H9 (cell line): ENCODE measurements around the gene WFS1. TPM values are rescaled to one million over a fixed set of nuclear protein-coding genes. Genes with fewer than 3 reads are reported as not detected.
A peak's percentile ranks its signal among the peaks of the same experiment; 100 is the strongest.

ENCODE experiments used
- DNase-seq: peaks from one replicate; pipeline ENCODE4 v3.0.0-alpha.2; 2017
- H2AFZ ChIP-seq: one replicate; pipeline ENCODE4 v1.6.1; 2013; ENCODE audit warnings: mild to moderate bottlenecking, low read length, control low read depth, moderate library complexity
- H2AK5ac ChIP-seq: 2 replicates; pipeline ENCODE4 v1.6.1; 2013; ENCODE audit warnings: low read length, control low read depth, mixed read lengths; ENCODE audit not compliant: insufficient read length
- H2BK120ac ChIP-seq: one replicate; pipeline ENCODE4 v1.6.1; 2013; ENCODE audit warnings: low read depth, mild to moderate bottlenecking, low read length, control low read depth, inconsistent platforms; ENCODE audit not compliant: poor library complexity, severe bottlenecking
- H2BK12ac ChIP-seq: 2 replicates; pipeline ENCODE4 v1.6.1; 2013; ENCODE audit warnings: low read length, control low read depth, mixed read lengths, low read depth; ENCODE audit not compliant: insufficient read length
- H2BK15ac ChIP-seq: 2 replicates; pipeline ENCODE4 v1.6.1; 2013; ENCODE audit warnings: low read depth, low read length, control low read depth
- H2BK20ac ChIP-seq: one replicate; pipeline ENCODE4 v1.6.1; 2013; ENCODE audit warnings: low read depth, mild to moderate bottlenecking, low read length, control low read depth, inconsistent platforms; ENCODE audit not compliant: poor library complexity, severe bottlenecking
- H2BK5ac ChIP-seq: 2 replicates; pipeline ENCODE4 v1.6.1; 2013; ENCODE audit warnings: low read length, control low read depth, mixed read lengths; ENCODE audit not compliant: insufficient read length
- H3K14ac ChIP-seq: 2 replicates; pipeline ENCODE4 v1.6.1; 2013; ENCODE audit warnings: low read length, control low read depth; ENCODE audit not compliant: insufficient read depth
- H3K18ac ChIP-seq: 2 replicates; pipeline ENCODE4 v1.6.1; 2013; ENCODE audit warnings: low read depth, mild to moderate bottlenecking, mixed read lengths, low read length, control low read depth; ENCODE audit not compliant: insufficient read length
- H3K23ac ChIP-seq: 2 replicates; pipeline ENCODE4 v1.6.1; 2013; ENCODE audit warnings: low read length, control low read depth, mixed read lengths, low read depth; ENCODE audit not compliant: insufficient read length
- H3K23me2 ChIP-seq: 2 replicates; pipeline ENCODE4 v1.6.1; 2013; ENCODE audit warnings: low read depth, mild to moderate bottlenecking, mixed read lengths, low read length, control low read depth; ENCODE audit not compliant: insufficient read length, poor library complexity, severe bottlenecking
- H3K27ac ChIP-seq: 2 replicates; pipeline ENCODE4 v1.5.1; 2013; ENCODE audit warnings: low read length, control low read depth, mixed read lengths, low read depth; ENCODE audit not compliant: insufficient read length
- H3K27me3 ChIP-seq: 2 replicates; pipeline ENCODE4 v1.6.1; 2013; ENCODE audit warnings: low read length, control low read depth, inconsistent platforms; ENCODE audit not compliant: insufficient read depth
- H3K4ac ChIP-seq: 2 replicates; pipeline ENCODE4 v1.6.1; 2013; ENCODE audit warnings: low read depth, mild to moderate bottlenecking, control low read depth, inconsistent platforms, low read length, moderate library complexity
- H3K4me1 ChIP-seq: 2 replicates; pipeline ENCODE4 v1.6.1; 2013; ENCODE audit warnings: low read length, control low read depth, inconsistent platforms; ENCODE audit not compliant: insufficient read depth
- H3K4me2 ChIP-seq: 2 replicates; pipeline ENCODE4 v1.6.1; 2013; ENCODE audit warnings: low read length, control low read depth, mixed read lengths; ENCODE audit not compliant: insufficient read length, insufficient read depth
- H3K56ac ChIP-seq: 2 replicates; pipeline ENCODE4 v1.6.1; 2013; ENCODE audit warnings: low read depth, mild to moderate bottlenecking, mixed read lengths, low read length, control low read depth; ENCODE audit not compliant: insufficient read length
- H3K79me1 ChIP-seq: 2 replicates; pipeline ENCODE4 v1.6.1; 2013; ENCODE audit warnings: low read depth, mild to moderate bottlenecking, moderate library complexity, low read length, control low read depth, inconsistent platforms; ENCODE audit not compliant: insufficient read depth, poor library complexity, severe bottlenecking
- H3K79me2 ChIP-seq: 2 replicates; pipeline ENCODE4 v1.6.1; 2013; ENCODE audit warnings: low read length, control low read depth, inconsistent platforms; ENCODE audit not compliant: insufficient read depth
- H3K9ac ChIP-seq: 2 replicates; pipeline ENCODE4 v1.6.1; 2013; ENCODE audit warnings: low read length, control low read depth, mixed read lengths; ENCODE audit not compliant: insufficient read length; ENCODE audit errors: extremely low read depth
- H3K9me3 ChIP-seq: one replicate; pipeline ENCODE4 v1.6.1; 2013; ENCODE audit warnings: low read depth, low read length, inconsistent platforms; ENCODE audit not compliant: control insufficient read depth
- H3T11ph ChIP-seq: one replicate; pipeline ENCODE4 v1.6.1; 2013; ENCODE audit warnings: mild to moderate bottlenecking, low read length, control low read depth, inconsistent platforms
- H4K20me1 ChIP-seq: one replicate; pipeline ENCODE4 v1.6.1; 2013; ENCODE audit not compliant: control insufficient read depth, insufficient read length, insufficient read depth
- H4K5ac ChIP-seq: 2 replicates; pipeline ENCODE4 v1.6.1; 2013; ENCODE audit warnings: low read depth, mild to moderate bottlenecking, mixed read lengths, low read length, control low read depth; ENCODE audit not compliant: insufficient read length
- H4K8ac ChIP-seq: replicated peaks from 2 replicates; pipeline ENCODE4 v1.6.1; 2013; ENCODE audit warnings: low read length, control low read depth, mixed read lengths, low read depth; ENCODE audit not compliant: insufficient read length
- H4K91ac ChIP-seq: 2 replicates; pipeline ENCODE4 v1.6.1; 2013; ENCODE audit warnings: low read depth, mild to moderate bottlenecking, moderate library complexity, mixed read lengths, low read length, control low read depth; ENCODE audit not compliant: insufficient read length
- H3K27ac Mint-ChIP-seq, 3 experiments: 2 replicates in 2 of 3; 3 replicates in 1 of 3; pipeline ENCODE4 v1.8.0; 2020 to 2021; ENCODE audit warnings: mixed read lengths in 3 of 3, mild to moderate bottlenecking in 1 of 3, moderate library complexity in 1 of 3
- H3K27me3 Mint-ChIP-seq: 2 replicates; pipeline ENCODE4 v1.8.0; 2021; ENCODE audit warnings: low read depth, mild to moderate bottlenecking, moderate library complexity, mixed read lengths
- H3K36me3 Mint-ChIP-seq, 3 experiments: 2 replicates in 2 of 3; 3 replicates in 1 of 3; pipeline ENCODE4 v1.8.0; 2020 to 2021; ENCODE audit warnings: low read depth in 3 of 3, mixed read lengths in 3 of 3; ENCODE audit not compliant: insufficient read depth in 1 of 3
- H3K4me1 Mint-ChIP-seq, 2 experiments: 2 replicates each; pipeline ENCODE4 v1.8.0; 2020; ENCODE audit warnings: mixed read lengths in 2 of 2
- H3K4me3 Mint-ChIP-seq, 2 experiments: 2 replicates in 1 of 2; 3 replicates in 1 of 2; pipeline ENCODE4 v1.8.0; 2020 to 2021; ENCODE audit warnings: mild to moderate bottlenecking in 2 of 2, mixed read lengths in 2 of 2, moderate library complexity in 1 of 2
- H3K9me3 Mint-ChIP-seq, 2 experiments: 2 replicates in 1 of 2; 3 replicates in 1 of 2; pipeline ENCODE4 v1.8.0; 2020; ENCODE audit warnings: mild to moderate bottlenecking in 2 of 2, mixed read lengths in 2 of 2, moderate library complexity in 1 of 2
- WGBS: extraction: QIAGEN DNeasy Blood & Tissue Kit; methylation state at CpG from one replicate; pipeline ENCODE4 v1.1.7; 2013; ENCODE audit warnings: missing lambda C conversion rate, low lambda C conversion rate, mixed read lengths; ENCODE audit not compliant: insufficient read length; ENCODE audit errors: extremely low coverage; 5-methylcytosine and 5-hydroxymethylcytosine counted together
- total RNA-seq: library from RNA; stranded (reverse); gene quantifications from 2 replicates; pipeline ENCODE4 v1.2.1, GENCODE V29; 2021
- TF ChIP-seq, protein P1 (sequence below): fragments of 200-600 bp; sonication (generic); conservative IDR thresholded peaks from 3 replicates; pipeline ENCODE4 v1.8.0; 2021; ENCODE audit warnings: antibody characterized with exemption, mild to moderate bottlenecking

WFS1 gene
- total RNA-seq, 1 experiment from 2014 or later = 18.9 TPM

DNA sequence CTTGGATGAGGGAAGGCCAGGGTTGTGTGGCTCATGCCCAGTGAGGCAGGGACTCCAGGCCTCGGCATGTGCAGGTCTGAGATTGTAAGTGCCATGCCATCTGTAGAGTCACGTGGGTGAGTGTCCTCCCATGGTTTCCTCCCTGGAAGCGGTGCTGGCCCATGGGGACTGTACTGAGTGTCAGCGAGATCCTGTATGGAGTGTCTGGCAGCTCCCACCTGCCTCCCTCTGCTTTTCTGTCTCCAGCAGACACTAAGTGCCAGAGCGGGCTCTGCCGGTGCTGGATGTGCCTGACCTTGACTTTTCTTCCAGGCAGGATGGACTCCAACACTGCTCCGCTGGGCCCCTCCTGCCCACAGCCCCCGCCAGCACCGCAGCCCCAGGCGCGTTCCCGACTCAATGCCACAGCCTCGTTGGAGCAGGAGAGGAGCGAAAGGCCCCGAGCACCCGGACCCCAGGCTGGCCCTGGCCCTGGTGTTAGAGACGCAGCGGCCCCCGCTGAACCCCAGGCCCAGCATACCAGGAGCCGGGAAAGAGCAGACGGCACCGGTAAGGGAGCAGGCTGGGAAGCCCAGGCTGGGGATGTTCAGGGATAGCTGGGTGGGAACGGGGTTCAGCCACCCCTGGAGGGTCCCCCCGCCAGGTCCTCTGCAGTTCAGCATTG, 7.6 kb downstream of the WFS1 start:
- H2BK15ac ChIP-seq = no peak overlapping the region
- H3K18ac ChIP-seq = no peak overlapping the region
- H2AK5ac ChIP-seq = no peak overlapping the region
- no peak for DNase-seq
- no peak overlapping the region for H2BK12ac ChIP-seq
- H2BK5ac ChIP-seq = no peak overlapping the region
- H2BK120ac ChIP-seq = no peak overlapping the region
- peaks cover 24 to 37% of the 10 kb centered on the region in 2 experiments for H3K4me1 Mint-ChIP-seq
- peak overlapping the region in 2 of 3 experiments; percentile 44 to 84; a peak in 3 of 7 replicates for H3K27ac Mint-ChIP-seq
- no peak overlapping the region for H2AFZ ChIP-seq
- no peaks in the 10 kb centered on the region for H3K79me1 ChIP-seq
- no peak overlapping the region for H3K4me2 ChIP-seq
- no peak overlapping the region for H3K56ac ChIP-seq
- no peaks in the 10 kb centered on the region for H3K9me3 ChIP-seq
- H3K23me2 ChIP-seq = no peaks in the 10 kb centered on the region
- no peak overlapping the region for H3K14ac ChIP-seq
- H4K8ac ChIP-seq = no peak overlapping the region
- H3K79me2 ChIP-seq = no peaks in the 10 kb centered on the region
- no peaks in the 10 kb centered on the region for H3K9me3 Mint-ChIP-seq
- H4K91ac ChIP-seq = no peak overlapping the region
- TF ChIP-seq, protein P1, sequence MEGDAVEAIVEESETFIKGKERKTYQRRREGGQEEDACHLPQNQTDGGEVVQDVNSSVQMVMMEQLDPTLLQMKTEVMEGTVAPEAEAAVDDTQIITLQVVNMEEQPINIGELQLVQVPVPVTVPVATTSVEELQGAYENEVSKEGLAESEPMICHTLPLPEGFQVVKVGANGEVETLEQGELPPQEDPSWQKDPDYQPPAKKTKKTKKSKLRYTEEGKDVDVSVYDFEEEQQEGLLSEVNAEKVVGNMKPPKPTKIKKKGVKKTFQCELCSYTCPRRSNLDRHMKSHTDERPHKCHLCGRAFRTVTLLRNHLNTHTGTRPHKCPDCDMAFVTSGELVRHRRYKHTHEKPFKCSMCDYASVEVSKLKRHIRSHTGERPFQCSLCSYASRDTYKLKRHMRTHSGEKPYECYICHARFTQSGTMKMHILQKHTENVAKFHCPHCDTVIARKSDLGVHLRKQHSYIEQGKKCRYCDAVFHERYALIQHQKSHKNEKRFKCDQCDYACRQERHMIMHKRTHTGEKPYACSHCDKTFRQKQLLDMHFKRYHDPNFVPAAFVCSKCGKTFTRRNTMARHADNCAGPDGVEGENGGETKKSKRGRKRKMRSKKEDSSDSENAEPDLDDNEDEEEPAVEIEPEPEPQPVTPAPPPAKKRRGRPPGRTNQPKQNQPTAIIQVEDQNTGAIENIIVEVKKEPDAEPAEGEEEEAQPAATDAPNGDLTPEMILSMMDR = no peak
- no peak overlapping the region for H3K23ac ChIP-seq
- H3T11ph ChIP-seq = no peak overlapping the region
- no peaks in the 10 kb centered on the region for H3K27me3 ChIP-seq
- H3K9ac ChIP-seq = no peak overlapping the region
- peaks cover 3% of the 10 kb centered on the region for H4K20me1 ChIP-seq
- no peaks in the 10 kb centered on the region; the same call in 1 of the 2 replicates for H3K4me1 ChIP-seq
- H4K5ac ChIP-seq = no peak overlapping the region
- H3K36me3 Mint-ChIP-seq = peaks cover 4 to 7% (median 7%) of the 10 kb centered on the region in 3 experiments; a peak in 5 of 7 replicates
- H3K4me3 Mint-ChIP-seq = no peak overlapping the region
- H3K4ac ChIP-seq = no peak overlapping the region
- no peaks in the 10 kb centered on the region for H3K27me3 Mint-ChIP-seq
- no peak overlapping the region for H3K27ac ChIP-seq
- WGBS = no CpG with 5 or more reads among the region's 24 CpGs
- no peak overlapping the region for H2BK20ac ChIP-seq
